Epithelial cell of proximal tubule (primary cell): ENCODE results near the gene COG2. TPM values are rescaled to one million over a fixed set of nuclear protein-coding genes. Genes with fewer than 3 reads are reported as not detected.

ENCODE experiments used
- DNase-seq: peaks from one replicate; pipeline ENCODE4 v3.0.0-alpha.2; 2011; ENCODE audit warnings: low read depth
- H3K4me3 ChIP-seq: 2 replicates; pipeline ENCODE4 v1.5.1; 2011; ENCODE audit warnings: low read depth, mild to moderate bottlenecking, low read length
- total RNA-seq: library from RNA; depleted of rRNA; stranded (reverse); fragments of >200 nt; gene quantifications from 2 replicates; pipeline ENCODE4 v1.2.3, GENCODE V29; 2015
- TF ChIP-seq, protein P1 (sequence below): conservative IDR thresholded peaks from 2 replicates; pipeline ENCODE4 v1.5.1; 2012; ENCODE audit warnings: low read depth, mild to moderate bottlenecking, low read length

The COG2 gene
- total RNA-seq, 1 donor from 2014 or later, result 17.2 TPM

DNA sequence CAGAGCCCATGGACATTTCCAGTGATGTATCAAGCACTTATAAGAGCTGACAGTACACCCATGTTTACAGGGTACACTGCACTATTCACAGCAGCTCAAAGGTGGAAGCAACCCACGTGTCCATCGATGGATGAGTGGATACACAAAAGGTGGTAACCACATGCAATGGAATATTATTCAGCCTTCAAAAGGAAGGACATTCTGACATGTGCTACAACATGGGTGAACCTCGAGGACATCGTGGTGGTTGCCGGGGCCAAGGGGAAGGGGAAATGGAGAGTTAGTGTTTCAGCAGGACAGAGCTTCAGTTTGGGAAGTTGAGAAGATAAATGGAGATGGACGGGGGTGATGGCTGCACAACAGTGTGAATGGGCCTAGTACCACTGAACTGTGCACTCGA is 62.5 kb downstream of the COG2 start:
- DNase-seq, result no peak
- TF ChIP-seq, protein P1, sequence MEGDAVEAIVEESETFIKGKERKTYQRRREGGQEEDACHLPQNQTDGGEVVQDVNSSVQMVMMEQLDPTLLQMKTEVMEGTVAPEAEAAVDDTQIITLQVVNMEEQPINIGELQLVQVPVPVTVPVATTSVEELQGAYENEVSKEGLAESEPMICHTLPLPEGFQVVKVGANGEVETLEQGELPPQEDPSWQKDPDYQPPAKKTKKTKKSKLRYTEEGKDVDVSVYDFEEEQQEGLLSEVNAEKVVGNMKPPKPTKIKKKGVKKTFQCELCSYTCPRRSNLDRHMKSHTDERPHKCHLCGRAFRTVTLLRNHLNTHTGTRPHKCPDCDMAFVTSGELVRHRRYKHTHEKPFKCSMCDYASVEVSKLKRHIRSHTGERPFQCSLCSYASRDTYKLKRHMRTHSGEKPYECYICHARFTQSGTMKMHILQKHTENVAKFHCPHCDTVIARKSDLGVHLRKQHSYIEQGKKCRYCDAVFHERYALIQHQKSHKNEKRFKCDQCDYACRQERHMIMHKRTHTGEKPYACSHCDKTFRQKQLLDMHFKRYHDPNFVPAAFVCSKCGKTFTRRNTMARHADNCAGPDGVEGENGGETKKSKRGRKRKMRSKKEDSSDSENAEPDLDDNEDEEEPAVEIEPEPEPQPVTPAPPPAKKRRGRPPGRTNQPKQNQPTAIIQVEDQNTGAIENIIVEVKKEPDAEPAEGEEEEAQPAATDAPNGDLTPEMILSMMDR, result no peak

DNA sequence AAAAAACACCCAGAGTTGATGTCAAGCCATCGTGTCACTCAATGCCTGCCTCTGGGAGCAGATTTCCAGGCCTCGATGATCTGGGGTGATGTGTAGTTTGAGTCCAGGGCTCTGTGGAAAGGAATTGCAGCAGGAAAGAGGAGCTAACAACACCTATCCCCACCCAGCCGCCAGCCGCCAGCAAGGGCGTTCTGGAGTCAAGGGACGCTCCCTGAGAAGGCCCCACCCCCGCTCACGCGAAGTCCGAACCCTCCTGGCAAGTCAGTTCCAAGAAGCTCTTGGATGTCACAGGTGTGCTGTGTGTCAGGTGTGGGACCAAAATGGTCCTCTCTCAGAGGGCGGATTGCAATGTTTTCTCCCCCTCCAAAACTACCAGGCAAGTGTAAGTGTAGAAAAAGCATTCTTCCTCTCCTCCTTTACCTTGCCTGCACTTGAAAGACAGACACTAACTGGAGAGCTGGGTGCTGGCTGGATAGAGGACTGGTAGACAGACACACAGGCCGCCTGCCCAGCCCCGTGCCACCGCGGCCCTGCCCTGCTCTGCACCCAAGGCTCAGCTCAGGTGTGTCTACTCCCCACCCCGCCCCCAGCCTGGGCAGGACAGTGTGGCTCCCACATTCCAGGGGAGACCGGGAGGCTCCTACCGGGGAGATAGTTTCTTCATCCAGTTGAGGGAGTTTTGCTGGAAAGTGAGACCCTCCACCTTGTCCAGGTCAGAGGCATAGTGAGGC is 63.2 kb downstream of the COG2 start:
- TF ChIP-seq, protein P1, result no peak
- DNase-seq, result no peak
- H3K4me3 ChIP-seq, result no peak overlapping the region

More for the DNA sequence above, 62.5 kb downstream of the COG2 start:
- no peak overlapping the region for H3K4me3 ChIP-seq

DNA sequence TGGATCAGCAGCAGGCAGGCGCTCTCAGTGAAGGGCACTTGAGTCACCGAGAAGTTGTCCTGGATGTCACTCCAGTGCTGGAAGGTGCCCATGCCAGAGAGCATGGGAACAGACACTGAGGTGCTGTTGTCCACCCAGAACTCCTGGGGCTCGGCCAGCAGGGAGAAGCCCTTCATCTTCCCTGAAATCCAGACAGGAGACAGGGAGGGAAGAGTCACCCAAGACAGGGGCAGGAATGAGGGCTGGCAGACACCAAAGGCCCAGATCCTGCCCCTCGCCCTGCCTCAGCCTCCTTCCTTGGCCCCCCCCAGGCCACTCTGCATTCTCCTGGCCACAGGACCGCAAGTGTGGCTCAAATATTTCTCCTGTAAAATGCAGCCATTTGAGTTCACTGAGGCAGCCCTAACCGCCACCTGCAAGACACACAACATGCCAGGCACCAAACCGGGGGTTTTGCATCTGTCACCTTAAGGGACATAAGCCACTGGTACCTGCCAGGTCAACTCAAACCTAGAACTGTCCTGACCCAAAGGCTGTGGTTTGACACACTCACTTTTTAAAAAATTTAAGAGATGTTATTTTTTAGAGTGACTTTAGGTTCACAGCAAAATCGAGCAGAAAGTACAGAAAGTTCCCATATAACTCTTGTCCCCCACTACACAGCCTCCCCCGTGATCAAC is 63.9 kb downstream of the COG2 start:
- DNase-seq, result no peak
- H3K4me3 ChIP-seq, result no peak overlapping the region
- TF ChIP-seq, protein P1, result no peak

DNA sequence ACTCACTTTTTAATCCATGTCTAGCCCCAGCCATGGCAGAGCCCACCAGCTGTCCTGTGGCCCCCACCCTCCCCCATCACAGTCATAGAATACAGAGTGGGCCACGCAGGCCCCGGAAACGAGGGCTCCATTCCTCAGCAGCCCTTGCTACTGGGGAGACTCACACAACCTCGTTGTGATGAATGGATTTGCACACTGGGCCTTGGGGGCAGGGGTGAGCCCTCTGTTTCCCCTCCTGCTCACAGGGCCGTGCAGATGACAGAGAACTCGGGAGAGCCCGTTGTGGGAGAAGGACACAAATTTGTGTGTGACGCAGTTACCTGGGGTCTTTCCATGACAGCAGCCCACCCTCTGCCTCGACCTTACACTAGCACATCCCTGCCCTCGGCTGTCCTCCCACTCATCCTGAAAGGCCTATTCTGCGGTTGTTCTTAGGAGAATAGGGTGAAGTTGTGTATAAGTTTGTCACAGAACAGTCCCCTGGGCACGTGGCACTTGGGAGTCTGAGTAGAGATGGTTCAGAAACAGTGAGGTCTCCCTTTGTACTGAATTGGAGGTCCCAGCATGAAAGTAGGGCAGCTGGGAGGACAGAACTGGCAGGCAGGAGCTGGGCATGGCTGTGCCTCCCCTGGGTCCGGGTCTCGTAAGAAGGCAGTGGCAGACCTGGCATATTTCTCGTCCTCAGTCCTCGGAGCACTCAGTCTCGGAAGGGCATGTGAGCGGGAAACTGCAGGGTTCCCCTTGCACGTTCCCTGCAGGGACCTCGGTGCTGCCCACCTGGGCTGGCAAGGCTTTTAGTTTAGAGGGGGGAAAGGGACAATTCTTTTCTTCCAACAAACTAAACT is 64.8 kb downstream of the COG2 start:
- TF ChIP-seq, protein P1, result no peak
- no peak overlapping the region for H3K4me3 ChIP-seq
- DNase-seq, result no peak

DNA sequence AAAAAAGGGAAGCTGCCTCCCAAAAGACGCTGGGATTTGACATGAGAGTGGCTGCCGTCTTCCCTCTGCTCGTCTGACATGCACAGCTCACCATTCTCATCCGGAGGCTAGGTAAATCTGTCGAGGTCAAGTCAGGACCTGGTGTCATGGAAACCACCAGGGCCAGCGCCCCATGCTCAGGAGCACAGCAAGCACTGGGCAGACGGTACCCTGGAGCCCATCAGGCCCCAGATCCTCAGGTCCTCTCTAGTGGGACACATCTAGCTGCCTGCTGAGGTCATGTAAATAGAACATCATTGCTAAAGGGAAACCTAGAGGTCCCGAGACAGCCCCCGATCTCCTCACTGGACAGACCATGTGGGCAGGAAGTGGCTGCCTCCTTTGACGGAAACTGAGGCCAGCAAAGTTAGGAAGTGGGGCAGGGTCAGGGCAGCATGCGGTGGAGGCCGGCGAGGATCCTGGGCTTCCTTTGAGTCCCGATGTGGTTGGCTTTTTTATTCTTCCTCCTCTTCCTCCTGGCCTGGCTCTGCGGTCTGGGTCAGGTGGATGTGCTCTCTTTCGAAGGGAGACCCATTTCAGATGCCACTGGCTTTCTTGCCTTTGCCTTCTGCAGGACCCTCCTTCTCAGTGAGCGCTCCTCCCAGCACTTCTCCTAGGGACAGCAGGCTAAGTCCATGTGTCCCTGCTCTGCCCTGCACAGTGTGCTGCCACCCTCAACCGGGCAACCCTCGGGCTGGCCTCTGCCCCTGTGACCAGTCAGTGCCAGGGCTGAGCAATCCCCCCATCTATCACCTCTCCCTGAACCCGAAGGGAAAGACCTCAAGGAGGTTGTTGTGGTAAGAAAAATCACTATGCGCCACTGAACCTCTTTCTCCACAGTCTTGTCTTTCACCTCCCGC is 65.7 kb downstream of the COG2 start:
- DNase-seq, result no peak
- H3K4me3 ChIP-seq, result no peak overlapping the region
- TF ChIP-seq, protein P1, result no peak
